A673 (cell line): ENCODE results near the gene OR10H1.

ENCODE experiments used
- CTCF ChIP-seq: fragments of 300-800, 200-600 bp; sonication (generic); conservative IDR thresholded peaks from 2 replicates; pipeline ENCODE4 v1.5.1; 2017; ENCODE audit warnings: low read depth, mild to moderate bottlenecking, antibody characterized with exemption, low read length, moderate library complexity, mixed read lengths
- EZH2 ChIP-seq: fragments of 200-600 bp; sonication (generic); IDR thresholded peaks from 2 replicates; pipeline ENCODE4 v1.6.1; 2017; ENCODE audit warnings: borderline replicate concordance, low read depth, mild to moderate bottlenecking, mixed read lengths, antibody characterized with exemption, low read length; ENCODE audit not compliant: poor library complexity, severe bottlenecking

GRCh38 chr19:15860522-15860921, 45.1 kb upstream of the OR10H1 start:
- no peak for TF ChIP-seq CTCF
- no peak for TF ChIP-seq EZH2
